ENCODE measurements around the gene BEND3.

Gene BEND3

DNA sequence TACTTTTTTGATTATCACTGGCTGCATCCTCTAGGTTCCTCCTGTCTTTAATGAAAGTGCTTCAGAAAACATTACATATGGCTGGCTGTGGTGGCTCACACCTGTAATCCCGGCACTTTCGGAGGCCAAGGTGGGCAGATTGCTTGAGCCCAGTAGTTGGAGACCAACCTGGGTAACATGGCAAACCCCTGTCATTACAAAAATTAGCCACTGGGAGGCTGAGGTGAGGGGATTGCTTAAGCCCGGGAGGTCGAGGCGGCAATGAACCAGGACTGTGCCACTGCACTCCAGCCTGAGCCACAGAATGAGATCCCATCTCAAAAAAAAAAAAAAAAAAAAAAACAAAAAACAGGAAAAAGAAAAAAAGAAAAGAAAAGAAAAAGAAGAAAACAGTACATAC, 35.3 kb downstream of the BEND3 start:
- DNase-seq, result peak; percentile 49

DNA sequence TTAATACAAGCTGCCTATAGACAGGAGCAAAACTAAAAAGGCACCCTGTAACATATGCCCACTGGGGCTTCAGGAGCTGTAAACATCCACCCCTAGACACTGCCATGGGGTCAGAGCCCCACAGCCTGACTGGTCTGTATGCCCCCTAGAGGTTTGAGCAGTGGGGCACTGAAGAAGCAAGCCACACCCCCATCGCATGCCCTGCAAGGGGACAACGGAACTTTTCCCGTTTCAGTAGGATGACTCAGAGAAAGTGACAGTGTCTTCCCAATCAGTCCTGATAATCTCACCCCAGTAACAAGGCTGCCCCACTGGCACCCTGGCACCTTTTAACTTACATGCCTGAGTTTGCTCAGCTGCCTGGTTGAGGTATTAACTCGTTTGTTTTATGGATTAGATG, 35.9 kb downstream of the BEND3 start:
- DNase-seq, result no peak

DNA sequence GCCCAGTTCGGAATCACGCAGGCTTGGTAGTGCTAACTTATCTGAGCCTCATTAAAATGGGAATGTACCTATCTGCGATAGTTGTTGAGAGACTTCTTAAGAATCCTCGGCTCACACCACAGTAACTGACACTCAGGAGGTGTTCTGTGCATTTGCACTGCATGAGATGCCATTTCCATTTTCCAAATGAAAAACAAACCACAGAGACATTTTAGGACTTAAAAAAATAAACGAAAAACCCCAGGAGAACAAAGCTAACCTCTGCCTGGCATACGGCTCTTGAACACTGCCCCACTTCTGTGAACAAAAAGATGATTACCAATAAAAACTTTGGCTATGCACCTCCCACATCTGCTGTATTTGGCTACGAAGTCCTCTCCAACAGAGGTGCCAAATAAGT, 37.6 kb downstream of the BEND3 start:
- DNase-seq, result no peak

DNA sequence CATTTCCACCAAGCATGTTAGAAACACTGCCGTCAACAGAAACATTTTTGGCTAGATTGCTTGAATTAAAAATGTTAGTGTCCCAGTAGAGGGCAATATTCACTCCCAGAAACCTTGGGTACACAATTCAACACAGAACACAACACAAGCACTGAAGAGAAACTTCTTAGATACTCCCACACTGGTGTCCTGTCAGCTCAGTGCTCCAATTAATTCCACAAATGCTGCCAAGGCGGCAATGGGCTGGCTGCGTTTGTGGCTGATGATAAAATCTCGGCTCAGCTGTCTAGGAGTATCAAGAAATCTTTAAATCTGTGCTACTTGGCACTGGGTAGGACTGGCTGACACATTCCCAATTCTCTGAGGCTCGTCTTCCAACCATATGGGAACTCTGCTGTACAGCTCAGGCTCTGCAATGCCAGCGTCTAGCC, 39.3 kb downstream of the BEND3 start:
- no peak for DNase-seq

DNA sequence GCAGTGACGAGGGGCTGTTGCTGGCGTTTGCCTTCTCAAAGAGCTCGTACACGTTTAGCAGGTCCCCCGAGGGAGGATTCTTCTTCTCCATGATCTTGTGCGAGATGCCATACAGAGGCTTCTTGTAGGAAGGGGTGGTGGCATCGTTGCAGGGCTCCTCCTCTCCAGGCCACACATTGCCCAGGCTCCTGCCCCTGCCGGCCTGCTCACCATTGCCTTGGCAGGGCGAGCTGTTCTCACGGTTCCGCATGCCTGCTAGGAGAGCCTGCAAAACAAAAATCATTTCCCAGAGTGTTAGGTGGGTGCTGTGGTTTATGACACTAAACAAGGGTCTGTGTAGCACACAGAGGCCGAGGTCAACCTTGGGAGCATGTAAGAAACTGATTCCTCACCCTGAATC, 44.6 kb downstream of the BEND3 start:
- no peak for DNase-seq

DNA sequence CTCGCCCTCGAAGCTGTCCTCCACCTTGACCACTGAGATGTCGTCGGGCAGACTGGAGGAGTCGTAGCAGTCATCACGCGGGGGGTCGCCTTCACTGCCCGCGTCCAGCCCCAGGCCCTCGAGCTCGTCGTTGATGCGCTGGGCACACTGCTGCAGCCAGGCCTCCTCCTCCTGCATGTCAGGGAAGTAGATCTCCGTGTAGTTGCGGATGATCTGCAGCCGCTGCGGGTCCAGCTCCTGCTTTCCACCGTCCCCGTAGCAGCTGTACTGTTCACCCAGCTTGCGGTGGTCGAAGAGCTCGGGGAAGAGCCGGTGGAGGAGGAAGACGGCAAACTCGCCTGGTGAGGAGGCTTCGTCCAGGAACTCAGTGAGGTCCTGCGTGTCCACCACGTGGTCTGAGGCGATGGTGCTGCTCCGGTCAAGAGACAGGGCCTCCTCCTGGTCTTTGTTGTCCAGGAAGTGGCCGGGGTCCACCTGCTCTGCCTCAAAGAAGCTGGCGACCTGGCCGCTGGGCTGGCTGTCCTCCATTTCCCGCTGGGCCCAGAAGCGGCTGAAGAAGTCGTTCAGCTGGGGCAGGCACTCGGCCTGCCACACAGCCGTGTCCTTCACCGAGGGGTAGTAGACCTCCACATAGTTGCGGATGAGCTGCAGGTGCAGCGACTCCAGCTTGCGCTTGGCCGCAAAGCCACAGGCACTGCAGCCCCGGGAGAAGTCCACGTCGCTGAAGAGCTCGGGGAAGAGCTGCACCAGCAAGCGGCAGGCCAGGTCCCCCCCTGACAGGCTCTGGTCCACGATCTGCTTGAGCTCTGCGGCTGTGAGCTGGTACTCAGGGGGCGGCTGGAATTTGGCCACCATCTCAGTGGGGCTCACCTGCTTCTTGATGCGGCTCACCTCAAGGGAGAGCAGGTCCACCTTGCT, 45.4 kb downstream of the BEND3 start:
- no peak for DNase-seq

DNA sequence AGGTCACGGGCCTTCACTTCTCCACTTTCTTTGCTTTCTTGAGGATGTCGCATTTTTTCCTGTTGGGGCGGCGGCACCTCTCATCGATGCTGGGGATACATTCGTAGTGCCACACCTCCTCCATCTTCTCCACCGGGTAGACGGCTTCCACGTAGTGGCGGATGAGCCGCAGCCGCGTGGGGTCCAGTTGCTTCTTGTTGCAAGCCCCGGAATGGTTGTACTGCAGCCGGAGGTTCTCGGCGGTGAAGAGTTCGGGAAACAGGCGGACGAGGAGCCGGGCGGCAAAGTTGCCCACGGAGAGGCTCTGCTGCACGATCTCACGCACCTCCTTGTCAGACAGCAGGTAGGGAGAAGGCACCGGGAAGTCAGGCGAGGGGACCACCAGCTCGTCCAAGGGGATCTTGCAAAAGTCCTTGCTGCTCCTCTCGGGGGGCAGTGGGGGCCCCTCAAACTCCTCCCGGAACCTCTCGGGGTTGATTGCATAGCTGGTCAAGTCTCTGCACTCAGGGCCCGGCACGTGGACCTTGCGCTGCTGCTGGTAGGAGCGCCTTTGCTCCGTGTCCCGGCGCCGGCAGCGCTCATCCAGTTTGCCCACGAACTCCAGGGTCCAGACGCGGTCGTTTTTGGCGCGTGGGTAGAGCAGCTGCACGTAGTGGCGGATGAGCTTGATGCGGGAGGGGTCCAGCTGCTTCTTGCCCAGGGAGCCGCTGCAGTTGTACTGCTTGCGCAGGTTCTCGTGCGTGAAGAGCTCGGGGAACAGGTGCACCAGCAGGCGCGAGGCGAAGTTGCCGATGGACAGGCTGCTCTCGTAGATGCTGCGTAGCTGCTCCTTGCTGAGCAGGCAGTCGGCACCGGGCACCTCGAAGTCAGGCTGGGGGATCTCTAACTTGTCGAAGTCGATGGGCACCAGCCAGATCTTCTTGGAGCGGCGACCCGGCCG, 46.4 kb downstream of the BEND3 start:
- no peak for DNase-seq

DNA sequence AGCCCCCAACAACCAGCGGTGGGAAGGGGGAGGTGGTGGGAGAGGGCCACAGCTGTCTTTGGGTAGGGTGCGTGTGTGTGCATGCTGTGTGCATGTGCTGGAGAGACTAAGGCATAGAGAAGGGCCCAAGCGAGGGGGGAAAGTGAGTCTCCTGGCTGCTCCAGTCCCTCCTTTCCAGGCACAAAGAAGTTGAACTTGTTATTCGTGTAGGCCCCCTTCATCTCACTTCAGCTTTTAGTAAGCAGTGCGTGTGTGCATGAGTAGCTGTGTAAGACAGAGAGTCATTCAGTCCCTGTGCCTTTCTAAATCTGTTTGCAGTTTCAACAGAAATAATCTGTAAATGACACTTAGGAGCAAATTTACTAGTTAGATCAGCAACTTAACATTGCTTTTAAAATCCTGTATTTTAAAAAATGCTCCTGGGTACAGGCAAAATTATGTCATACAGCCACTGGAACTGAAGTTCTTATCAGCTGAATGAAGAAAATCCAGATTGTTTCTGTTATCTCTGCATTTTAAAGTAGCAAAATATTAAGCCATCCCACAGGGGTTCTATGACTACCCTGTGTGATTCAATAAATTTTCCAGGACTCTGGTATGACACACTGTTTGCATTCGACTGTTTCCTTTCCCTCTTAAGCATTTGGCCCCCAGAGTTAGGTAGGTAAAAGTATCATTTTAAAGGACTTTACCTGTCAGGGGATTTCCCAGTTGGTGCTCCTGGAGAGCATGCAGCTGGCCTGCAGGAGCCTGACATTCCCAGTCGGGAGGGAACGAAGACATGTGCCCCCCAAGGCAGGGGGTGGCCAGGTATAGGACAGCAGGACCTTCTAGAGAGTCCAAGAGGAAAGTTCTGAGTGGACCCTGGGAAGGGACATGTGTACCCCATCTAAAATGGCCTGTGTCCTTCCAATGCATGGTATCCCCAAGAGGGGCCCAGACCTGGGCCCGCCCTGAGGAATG, 48.3 kb downstream of the BEND3 start:
- no peak for DNase-seq

DNA sequence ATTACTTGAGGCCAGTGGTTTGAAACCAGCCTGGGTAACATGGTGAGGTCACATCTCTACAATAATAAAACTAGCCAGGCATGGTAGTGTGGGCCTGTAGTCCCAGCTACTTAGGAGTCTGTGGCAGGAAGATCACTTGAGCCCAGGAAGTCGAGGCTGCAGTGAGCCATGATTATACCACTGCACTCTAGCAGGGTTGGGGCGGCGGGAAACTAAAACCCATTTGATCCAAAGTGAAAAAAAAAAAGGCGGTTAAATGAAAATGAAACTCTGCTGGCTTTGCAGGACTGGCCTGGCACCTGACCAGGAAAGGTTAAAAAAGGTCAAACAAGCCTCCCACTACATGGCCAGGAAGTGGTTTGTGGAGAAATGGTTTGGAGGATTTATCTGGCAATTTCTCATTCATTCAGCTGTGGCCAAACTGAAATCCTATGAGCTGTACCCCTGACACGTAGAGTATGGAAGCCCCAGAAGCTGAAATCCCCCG, 50.7 kb downstream of the BEND3 start:
- DNase-seq, result no peak

DNA sequence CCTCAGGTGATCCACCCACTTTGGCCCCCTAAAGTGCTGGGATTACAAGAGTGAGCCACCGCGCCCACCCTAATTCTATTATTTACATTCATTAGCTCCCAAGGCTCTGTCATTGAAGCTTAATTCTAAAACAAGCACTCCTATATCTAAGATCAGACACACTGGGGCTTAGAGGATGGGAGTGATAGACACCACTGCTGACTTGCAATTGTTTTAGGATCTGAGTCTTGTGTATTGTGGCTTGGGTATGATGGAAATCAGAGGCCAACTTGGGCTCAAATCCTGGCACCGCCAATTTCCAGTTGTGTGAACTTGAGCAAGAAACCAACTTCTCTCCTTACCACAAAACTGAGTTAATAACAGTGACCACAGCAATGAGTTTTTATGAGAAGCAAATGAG, 52.6 kb downstream of the BEND3 start:
- DNase-seq, result no peak

DNA sequence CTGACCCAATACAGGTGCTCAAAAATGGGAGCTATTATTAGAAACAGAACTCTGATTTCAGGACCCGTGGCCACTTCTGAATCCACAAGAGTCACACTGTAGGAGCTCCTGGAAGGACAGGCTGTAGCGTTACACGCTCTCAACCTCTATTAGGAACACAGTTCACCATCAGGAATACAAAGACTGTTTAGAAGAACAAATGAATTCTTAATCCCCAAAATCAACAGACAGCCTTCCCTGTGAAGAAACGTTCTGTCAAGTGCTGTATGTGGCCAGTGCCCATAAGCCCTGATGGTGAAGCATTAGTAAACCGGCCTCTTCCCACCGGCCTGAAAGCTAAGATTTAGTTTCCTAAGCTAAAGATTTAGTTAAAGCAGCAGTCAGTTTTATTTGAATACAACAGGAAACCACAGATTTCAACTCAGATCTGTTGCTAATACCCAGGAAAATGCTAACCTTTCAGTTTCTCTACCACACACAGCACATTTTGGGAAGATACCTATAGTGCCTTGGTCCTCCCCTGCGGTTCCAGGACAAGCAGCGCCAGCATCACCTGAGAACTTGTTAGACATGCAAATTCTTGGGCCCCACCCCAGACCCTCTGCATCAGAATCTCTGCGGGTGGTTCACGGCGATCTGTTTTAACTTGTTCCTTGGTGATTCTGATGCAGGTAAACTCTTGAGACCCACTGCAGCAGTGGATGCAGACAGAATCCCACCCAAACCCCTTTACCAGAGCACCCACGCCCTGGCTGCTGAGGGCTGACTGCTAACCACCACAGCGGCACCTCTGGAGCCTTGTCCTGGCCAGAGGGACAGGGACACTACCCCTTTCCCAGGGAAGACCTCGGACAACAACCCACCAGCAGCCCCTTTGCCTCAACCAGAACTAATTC, 53.9 kb downstream of the BEND3 start:
- no peak for DNase-seq

DNA sequence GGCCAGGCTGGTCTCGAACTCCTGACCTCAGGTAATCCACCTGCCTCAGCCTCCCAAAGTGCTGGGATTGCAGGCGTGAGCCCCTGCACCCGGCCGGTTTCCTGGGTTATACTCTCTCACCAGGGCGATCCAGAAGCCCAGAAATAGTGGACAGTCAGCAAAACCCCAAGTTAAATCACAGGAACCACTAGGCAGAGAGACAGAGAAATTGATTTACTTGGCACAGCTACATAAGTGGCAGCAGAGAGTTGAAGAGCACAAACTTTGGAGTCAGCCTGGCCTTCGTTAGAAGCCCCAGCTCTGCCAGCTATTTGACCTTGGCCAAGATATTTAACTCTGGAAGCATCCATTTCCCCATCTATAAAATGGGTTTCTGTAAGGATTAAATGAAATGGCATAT, 54.6 kb downstream of the BEND3 start:
- DNase-seq, result no peak

DNA sequence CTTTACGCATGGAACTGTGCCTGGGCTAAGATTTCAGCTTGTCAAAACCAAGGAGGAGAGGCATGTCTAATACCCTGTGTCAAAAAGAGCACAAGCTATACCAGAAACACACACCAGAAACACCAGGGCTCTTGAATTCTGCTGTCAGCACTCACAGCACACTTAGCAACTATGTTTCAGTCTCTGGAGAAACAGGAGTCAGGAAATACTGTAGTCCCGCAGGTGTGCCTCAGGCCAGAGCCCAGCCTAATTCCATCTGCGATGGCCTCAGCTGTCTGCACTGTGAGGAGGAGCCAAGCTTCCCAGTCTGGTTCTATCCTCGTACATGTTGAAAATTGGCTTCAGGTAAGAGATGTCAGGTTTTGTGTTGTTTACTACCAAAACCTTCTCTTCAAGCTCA, 55.7 kb downstream of the BEND3 start:
- DNase-seq, result peak; percentile 72

DNA sequence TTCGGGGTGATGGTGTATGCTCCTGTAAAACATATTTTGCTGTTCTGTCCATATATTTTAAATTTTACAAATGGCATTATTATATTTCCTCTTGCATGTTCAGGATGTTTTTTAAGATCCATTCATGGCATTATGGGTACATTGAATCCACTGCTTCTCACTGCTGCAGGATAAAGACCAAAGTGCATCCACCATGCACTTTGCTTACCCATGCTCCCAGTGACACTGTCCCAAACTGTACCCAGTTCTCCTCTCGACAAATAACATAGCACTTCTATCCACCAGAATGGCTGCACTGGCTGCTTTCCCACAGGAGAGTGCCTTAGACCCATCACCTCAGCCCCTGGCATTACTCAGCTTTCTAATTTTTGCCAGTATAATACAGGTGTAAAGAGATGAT, 57.6 kb downstream of the BEND3 start:
- no peak for DNase-seq

DNA sequence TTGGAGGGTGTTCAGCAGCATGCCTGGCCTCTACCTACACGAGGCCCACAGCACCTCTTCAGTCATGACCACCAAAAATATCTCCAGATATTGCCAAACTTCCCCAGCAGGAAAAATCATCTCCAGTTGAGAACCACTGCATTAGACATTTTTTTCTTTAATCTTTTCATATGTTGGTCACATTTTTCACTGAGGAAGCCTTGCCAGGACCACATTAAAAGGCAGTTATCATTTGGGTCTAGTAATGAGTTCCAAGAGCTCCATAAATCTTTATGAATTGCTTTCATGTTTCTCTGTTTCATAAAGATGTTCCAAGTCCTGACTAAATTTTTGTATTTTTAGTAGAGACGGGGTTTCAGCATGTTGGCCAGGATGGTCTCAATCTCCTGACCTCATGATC, 58.5 kb downstream of the BEND3 start:
- DNase-seq, result no peak

DNA sequence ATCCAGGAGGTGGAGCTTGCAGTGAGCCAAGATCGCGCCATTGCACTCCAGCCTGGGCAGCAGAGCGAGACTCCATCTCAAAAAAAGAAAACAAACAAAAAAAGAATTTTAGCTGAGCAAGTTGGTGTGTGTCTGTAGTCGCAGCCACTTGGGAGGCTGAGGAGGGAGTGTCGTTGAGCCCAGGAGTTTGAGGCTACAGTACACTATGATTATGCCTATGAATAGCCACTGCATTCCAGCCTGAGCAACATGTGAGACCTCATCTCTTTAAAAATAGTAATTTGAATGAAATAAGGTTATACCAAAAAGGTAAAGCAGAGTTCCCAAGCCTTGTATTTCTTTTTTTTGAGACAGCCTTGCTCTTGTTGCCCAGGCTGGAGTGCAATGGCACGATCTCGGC, 67.5 kb downstream of the BEND3 start:
- no peak for DNase-seq

DNA sequence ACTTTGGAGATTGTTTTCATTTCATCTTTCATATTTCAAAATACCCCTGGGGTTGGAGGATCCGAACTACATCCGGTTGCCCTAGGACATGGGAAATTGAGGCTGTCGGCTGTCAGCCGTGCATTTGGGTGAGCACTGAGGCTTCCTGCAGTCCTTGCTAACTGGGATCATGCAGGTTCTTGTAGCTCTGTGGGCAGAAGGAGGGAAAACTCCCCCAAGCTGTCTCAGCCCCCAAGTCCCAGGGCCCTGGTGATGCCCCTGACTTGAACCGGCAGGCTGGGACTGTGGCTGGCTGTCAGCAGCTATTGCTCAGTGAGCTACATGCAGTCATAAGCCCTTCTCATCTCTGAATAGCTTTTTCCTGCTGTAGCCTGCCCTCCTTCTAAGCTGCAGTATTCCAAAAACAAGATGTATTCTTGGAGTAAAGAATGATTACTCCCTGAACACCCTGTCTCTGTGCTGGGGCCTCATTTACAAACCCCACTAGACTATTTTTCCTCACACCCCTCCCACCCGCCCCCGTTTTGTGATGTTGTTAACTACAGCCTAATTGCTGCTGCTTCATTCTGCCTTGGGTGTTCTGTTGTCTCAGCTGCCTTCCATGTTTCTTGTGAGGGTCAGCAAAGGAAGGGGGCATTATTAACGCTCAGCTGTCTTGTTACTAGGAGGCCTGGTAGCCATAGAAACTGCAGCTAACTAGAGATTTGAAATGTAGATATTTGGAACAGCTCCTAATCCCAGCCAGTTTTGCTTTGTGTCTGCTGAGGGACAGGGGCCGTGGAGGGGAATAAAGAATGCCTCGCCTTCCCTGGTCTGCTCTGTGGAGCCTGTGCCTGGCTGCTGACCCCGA, 69.3 kb downstream of the BEND3 start:
- no peak for DNase-seq

DNA sequence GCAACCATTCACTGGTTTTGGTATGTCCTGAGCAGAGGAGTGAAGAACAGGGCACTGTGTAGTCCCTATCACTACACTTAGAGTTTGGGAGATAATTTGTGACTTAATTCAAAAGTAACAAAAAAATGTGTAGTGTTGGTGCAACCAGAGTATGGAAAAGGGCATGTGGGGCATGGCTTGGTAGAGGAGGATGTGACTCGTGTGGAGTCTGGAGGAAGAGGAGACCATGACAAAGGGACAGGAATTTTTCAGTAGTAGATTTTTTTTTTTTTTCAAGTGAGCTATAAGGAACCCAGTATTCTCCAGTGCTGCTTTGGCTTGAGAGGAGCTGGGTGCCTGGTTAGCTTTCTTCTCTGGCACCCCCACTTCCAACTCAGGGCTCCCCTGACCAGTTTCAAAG, 82.2 kb downstream of the BEND3 start:
- DNase-seq, result no peak

DNA sequence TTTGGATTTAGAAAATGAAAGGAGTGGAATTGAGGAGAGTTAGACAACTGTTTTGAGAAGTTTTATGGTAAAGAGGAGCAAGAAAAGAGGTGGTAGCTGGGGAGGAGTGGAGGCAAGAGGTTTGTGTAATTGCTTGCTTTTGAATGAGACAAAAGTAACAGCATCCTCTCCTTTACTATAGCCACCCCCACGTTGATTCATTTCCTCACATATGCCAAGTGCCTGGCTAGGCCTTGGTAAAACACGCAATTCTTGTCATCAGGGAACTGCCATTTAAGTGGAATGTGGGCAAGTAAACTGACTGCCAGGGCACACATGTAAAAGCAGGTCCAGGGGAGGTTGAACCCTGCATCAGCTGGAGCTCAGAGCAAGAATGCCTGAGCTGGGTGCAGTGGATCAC, 83.3 kb downstream of the BEND3 start:
- no peak for DNase-seq

DNA sequence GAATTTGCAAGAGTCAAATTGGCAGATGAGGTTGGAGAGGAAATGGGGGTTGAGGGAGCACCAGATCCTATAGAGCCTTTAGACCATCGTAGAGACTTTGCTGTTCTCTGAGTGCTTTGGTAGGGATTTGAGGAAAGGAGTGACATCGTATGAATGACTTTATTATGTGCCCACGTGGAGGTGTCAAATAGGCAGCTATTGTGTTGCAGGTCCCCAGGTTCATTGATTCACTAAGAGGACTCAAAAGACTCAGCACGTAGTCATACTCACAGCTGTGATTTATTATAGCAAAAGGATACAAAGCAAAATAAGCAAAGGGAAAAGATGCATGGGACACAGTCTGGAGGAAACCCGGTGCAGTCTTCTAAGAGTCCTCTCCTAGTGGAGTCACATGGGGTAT, 85.2 kb downstream of the BEND3 start:
- no peak for DNase-seq

Data from islet precursor cell (in vitro differentiated cells).